HG02852 (cell line): ENCODE data around the gene MDH2.
"Not testable (repeated sequence)": the region's sequence is repeated elsewhere in the genome, so short reads cannot be mapped to it uniquely, and the experiment has no call there.

Source experiments
- ATAC-seq: cut with Tn5 transposase; IDR thresholded peaks from one replicate; pipeline ENCODE4 v1.9.1; 2021; ENCODE audit warnings: mild to moderate bottlenecking, moderate library complexity; ENCODE audit not compliant: unreplicated experiment

The MDH2 gene

DNA sequence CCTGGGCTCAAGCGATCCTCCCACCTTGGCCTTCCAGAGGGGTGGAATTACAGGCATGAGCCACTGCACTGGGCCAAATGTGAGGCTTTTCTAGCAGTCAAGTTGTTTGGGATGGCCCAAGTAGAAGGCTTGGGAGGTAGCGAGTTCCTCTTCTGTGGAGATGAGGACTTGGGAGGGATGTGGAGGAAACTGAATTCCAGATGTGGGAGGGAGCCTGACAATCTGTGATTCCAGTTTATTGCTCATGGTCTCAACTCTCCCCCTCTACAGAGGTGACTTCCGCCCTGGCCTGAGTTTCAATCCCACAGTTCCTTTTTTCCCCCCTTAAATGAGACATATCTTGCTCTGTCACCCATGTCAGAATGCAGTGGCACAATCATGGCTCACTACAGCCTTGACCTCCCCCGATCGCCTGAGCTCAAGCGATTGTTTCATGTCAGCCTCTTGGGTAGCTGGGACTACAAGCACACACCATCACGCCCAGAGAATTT, 3.5 kb upstream of the MDH2 start:
- ATAC-seq, result no peak

GRCh38 chr7:76047305-76047810, 548 bp upstream of the MDH2 start:
- ATAC-seq, result peak; percentile 3

GRCh38 chr7:76048668-76048988, 722 bp downstream of the MDH2 start:
- no peak for ATAC-seq

DNA sequence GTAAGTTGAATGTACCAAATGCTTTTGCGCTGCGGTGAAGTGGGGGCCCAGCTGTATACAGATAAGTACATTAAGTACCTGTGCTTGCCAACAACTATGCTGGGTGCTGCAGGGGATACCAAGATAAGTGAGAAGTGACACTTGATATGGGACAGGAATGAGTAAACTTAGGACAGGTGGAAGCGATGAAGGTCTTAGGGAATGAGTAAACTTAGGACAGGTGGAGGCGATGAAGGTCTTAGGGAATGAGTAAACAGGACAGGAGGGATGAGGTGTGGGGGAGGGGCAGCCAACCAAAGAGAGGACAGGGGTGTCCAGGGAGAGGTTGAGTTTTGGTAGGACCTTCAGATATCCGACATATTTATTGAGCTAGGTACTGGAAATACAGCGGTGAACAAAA, 1.4 kb downstream of the MDH2 start:
- ATAC-seq, result no peak

DNA sequence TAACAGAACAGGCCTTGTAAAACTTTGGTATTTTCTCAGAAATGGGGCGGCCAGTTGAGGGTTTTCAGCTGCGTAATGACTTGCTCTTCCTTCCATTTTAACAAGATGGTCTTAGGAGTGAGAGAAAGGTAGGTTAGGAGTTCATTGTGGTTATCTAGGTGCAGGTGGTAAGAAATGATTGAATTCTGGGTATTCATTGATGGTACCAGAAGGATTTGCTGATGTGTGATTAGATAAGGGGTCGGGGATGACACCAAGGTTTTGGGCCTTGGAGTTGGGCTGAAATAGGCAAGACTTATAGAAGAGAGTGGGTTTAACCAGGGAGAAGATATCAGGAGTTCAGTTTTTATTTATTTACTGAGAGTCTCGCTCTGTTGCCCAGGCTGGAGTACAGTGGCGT, 2.6 kb downstream of the MDH2 start:
- ATAC-seq, result no peak

GRCh38 chr7:76051840-76052239, 3.9 kb downstream of the MDH2 start:
- ATAC-seq, result no peak

DNA sequence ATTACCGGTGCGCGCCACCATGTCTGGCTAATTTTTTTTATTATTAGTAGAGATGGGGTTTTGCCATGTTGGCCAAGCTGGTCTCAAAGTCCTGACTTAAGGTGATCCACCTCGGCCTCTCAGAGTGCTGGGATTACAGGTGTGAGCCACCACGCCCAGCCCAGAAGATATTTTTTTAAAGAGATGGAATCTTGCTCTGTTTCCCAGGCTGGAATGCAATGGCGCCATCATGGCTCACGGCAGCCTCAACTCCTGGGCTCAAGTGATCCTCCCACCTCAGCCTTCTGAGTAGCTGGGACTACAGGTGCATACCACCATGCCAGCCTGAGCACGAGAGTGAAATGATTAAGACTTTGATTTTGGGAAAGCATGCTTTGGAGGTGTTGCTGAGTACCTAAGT, 4.8 kb downstream of the MDH2 start:
- not testable (repeated sequence) for ATAC-seq

- ATAC-seq, result no peak
Measured at GRCh38 chr7:76053461-76053860, 5.6 kb downstream of the MDH2 start.

GRCh38 chr7:76054123-76055120, 6.5 kb downstream of the MDH2 start:
- ATAC-seq, result no peak

DNA sequence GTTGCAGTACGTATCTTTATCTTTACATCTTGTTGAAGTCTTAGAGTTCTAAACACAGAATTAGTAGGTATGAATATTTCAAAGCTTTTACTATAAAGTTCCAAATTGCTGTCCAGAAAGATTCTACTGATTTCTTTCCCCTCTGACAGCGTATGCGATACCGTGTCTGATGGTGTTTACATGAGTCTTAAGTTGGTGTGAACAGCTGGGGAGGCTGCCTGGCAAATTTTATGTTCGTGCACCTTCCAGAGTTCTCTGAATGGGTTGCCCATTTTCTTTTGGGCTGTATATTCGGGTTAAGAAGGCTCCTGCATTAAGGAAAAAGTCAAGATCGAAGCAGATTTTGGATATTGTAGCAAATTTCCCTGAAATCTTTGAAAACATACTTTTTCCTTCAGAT, 8.3 kb downstream of the MDH2 start:
- ATAC-seq, result no peak

DNA sequence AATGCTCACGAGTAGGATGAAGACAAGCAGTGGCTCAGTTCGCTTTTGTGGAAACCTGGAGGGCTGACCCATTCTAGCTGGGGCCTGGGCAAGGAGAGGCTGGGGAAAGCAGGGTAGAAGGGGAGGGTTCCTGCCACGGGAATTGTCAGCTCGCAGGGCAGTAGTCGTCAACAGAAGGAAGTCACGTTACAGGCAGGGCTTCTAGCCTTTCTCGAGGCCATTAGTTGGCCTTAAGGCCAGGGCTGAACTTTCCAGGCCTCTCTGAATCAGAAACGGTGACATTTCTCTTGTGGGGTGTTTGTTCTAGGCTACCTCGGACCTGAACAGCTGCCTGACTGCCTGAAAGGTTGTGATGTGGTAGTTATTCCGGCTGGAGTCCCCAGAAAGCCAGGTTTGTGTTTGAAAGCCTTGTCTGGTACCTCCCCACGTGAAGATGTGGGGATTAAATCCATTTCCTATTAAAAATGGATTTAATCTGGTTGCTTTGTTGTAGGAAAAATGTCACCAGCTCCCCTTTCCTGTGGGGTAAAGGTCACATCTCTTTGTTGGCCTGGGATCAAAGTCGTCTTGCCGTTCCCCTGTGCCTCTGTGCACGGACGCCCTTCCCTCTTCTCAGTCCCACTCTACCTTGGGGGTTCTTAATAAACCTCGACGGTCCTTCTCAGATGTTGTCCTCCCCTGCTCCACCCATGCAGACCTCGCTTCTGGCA, 9.4 kb downstream of the MDH2 start:
- no peak for ATAC-seq

GRCh38 chr7:76057813-76058145, 9.9 kb downstream of the MDH2 start:
- no peak for ATAC-seq

DNA sequence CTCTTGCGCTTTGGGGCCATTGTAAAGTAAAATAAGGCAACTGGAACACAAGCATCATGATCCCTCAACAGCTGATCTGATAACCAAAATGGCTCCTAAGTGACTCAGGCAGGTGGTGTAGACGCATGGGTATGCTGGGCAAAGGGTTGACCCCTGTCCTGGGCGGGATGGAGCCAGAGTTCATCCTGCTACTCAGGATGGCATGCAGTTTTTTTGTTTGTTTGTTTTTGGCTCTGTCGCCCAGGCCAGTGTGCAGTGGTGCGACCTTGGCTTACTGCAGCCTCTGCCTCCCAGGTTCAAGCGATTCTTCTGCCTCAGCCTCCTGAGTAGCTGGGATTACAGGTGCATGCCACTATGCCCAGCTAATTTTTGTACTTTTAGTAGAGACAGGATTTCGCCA, 10.8 kb downstream of the MDH2 start:
- not testable (repeated sequence) for ATAC-seq

GRCh38 chr7:76060842-76061241, 12.9 kb downstream of the MDH2 start:
- no peak for ATAC-seq

GRCh38 chr7:76062254-76062653, 14.3 kb downstream of the MDH2 start:
- ATAC-seq, result no peak

DNA sequence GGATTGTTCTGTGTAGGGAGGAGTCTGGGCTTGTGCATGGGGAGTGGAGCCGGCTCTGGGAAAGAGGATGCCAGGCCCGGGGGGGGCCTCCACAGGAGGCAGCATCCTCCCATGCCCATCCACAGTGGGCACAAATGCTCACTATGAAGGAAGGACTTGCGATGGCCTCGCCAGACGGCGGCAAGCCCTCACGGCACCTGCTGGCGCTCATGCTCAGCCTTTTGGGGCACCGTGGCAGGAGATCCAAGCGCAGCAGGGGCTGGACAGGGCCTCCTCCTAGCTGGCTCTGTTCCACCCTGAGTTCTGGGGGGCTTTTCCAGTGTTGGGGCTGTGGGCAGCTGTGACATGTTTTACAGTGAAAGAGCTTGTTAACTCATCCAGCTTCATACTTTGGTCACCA, 15.2 kb downstream of the MDH2 start:
- no peak for ATAC-seq

DNA sequence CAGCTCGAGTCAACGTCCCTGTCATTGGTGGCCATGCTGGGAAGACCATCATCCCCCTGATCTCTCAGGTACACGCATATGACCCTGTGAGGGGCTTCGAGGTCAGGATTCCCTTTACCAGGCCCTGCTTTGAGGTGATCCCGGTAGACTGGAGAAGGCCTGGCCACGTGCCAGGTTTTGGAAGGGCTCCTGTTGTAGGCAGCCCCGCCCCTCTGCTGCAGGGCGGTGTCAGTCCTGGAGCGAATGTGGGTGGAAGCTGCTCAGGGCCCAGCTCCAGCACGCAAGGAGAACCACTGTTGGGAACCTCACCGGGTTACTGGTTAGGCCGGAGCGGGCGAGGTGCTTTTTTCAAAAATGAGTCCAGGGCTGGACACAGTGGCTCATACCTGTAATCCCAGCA, 15.6 kb downstream of the MDH2 start:
- no peak for ATAC-seq

GRCh38 chr7:76064208-76064970, 16.5 kb downstream of the MDH2 start:
- no peak for ATAC-seq

DNA sequence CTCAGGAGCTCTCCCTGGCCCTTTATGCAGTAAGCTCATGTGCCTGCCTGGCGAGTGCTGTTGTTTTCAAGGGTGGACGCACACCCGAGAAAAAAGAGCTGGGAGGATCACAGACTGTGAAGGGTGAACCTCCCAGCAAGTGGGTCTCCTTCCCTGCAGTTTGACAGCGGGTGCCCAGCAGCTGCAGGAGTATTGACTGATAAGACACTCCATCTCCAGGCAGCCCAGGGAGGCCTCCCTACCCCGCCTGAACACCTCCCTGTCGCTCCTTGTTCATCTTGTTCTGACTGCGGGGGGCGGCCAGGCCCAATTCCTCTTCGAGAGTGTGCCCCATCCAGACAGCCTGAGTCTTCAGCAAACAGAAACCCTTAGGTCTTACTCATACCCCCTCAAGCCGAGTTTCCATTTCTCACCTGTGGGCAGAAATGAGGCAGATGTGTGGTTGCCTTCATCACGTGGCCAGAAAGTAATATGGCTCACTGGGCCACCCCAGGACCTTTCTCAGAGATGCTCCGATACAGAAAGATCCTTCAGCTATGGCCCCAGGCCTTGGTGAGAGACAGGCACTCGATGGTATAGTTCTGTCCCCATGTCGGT, 17.2 kb downstream of the MDH2 start:
- no peak for ATAC-seq

DNA sequence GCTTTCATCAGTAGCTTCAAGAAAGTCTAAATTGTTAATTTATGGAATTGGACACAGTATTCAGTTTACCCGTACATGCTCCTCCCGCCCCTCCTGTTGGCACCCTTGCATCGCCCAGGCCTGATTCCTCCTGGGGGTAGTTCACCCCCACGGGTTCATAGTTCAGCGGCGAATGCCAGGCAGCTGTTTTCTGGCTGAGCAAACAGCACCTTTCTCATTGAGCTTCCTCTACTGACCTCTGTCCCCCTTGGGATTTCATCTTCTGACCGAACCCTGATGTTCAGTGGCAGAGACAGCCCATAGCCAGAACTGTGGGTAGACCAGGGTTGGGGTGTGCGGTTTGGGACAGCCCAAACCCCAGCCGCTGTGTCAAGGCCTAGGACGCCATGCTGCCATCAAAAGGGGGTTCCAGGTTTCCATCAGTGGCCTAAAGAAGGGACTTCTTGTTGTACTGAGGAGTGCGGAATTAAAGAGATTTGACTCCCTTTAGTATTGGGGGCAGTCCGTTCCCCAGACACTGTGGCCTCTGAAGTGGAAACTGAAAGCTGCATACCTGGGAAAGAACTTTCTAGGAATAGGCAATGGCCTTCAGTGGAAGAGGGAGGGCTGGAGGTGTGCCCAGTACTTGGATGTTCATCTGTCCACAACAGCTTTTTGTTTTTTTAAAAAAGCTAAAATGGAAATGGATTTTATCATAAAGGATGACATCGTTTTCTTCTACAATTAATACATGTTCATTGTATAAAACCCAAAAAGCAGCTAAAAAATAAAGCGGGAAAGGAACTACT, 19.0 kb downstream of the MDH2 start:
- ATAC-seq, result no peak
